GM10266 (cell line): Measurements from ENCODE around the gene GALNS.

Experiments used
- DNase-seq: peaks from one replicate; pipeline ENCODE4 v3.0.0; 2012; ENCODE audit errors: extremely low spot score
- CTCF ChIP-seq: IDR thresholded peaks from 2 replicates; pipeline ENCODE4 v1.5.1; 2012; ENCODE audit warnings: mild to moderate bottlenecking, low read depth; ENCODE audit not compliant: control insufficient read depth, insufficient read depth; ENCODE audit errors: missing control alignments

Gene GALNS

GRCh38 chr16:88878967-88879787, 22.4 kb upstream of the GALNS start:
- DNase-seq: no peak
- TF ChIP-seq CTCF: no peak

GRCh38 chr16:88878356-88878755, 21.6 kb upstream of the GALNS start:
- TF ChIP-seq CTCF: no peak
- DNase-seq: no peak

- no peak for TF ChIP-seq CTCF
- no peak for DNase-seq
Observed at GRCh38 chr16:88877564-88878289, 21.0 kb upstream of the GALNS start.

GRCh38 chr16:88876942-88877526, 20.3 kb upstream of the GALNS start:
- no peak for TF ChIP-seq CTCF
- DNase-seq: no peak

- TF ChIP-seq CTCF: no peak
- no peak for DNase-seq
Observed at GRCh38 chr16:88875703-88876234, 19.0 kb upstream of the GALNS start.

GRCh38 chr16:88874938-88875599, 18.3 kb upstream of the GALNS start:
- TF ChIP-seq CTCF: no peak
- DNase-seq: no peak
